ENCODE measurements around the gene ZNF804A.
A peak's percentile ranks its signal among the peaks of the same experiment; 100 is the strongest.

Gene ZNF804A

GRCh38 chr2:184760931-184761330, 162.6 kb downstream of the ZNF804A start:
- no peaks in the 10 kb centered on the region for H3K36me3 ChIP-seq
- H3K27ac ChIP-seq: no peak overlapping the region
- no peaks in the 10 kb centered on the region for H3K4me1 ChIP-seq
- no peaks in the 10 kb centered on the region for H3K9me3 ChIP-seq
- no peak overlapping the region for H3K4me3 ChIP-seq
- no peak for TF ChIP-seq CTCF (IDR thresholded peaks at IDR 0.05)
- DNase-seq: no peak
- no peaks in the 10 kb centered on the region for H3K27me3 ChIP-seq
- intact Hi-C loops (cut with DNase I; ENCODE audit: low total_unique reads): no loop called here

- Histone ChIP-seq H3K9me3 (no peaks in the 10 kb centered on the region), H3K36me3 (no peaks in the 10 kb centered on the region), H3K27ac (no peak overlapping the region), H3K4me3 (peak overlapping the region in 1 of 2 donors; percentile 3), H3K27me3 (no peaks in the 10 kb centered on the region), H3K4me1 (no peaks in the 10 kb centered on the region)
- no peak for DNase-seq
- intact Hi-C loops (cut with DNase I; ENCODE audit: low total_unique reads): no loop called here
- no peak for TF ChIP-seq CTCF (IDR thresholded peaks at IDR 0.05)
Observed at GRCh38 chr2:184765112-184765895, 167.0 kb downstream of the ZNF804A start.

GRCh38 chr2:184767059-184767458, 168.7 kb downstream of the ZNF804A start:
- no peak overlapping the region for H3K27ac ChIP-seq
- H3K4me1 ChIP-seq: no peaks in the 10 kb centered on the region
- intact Hi-C loops (cut with DNase I; ENCODE audit: low total_unique reads): no loop called here
- no peak overlapping the region for H3K4me3 ChIP-seq
- TF ChIP-seq CTCF (IDR thresholded peaks at IDR 0.05): no peak
- H3K9me3 ChIP-seq: no peaks in the 10 kb centered on the region
- H3K36me3 ChIP-seq: no peaks in the 10 kb centered on the region
- no peak for DNase-seq
- H3K27me3 ChIP-seq: no peaks in the 10 kb centered on the region

- Histone ChIP-seq H3K4me3 (no peak overlapping the region), H3K36me3 (no peaks in the 10 kb centered on the region), H3K27me3 (no peaks in the 10 kb centered on the region), H3K9me3 (no peaks in the 10 kb centered on the region), H3K4me1 (no peaks in the 10 kb centered on the region), H3K27ac (no peak overlapping the region)
- TF ChIP-seq CTCF (IDR thresholded peaks at IDR 0.05): no peak
- DNase-seq: no peak
- intact Hi-C loops (cut with DNase I; ENCODE audit: low total_unique reads): no loop called here
Observed at GRCh38 chr2:184769023-184769422, 170.7 kb downstream of the ZNF804A start.

- Histone ChIP-seq H3K9me3 (no peaks in the 10 kb centered on the region), H3K4me1 (no peaks in the 10 kb centered on the region), H3K27me3 (no peaks in the 10 kb centered on the region), H3K27ac (no peak overlapping the region), H3K36me3 (no peaks in the 10 kb centered on the region), H3K4me3 (no peak overlapping the region)
- intact Hi-C loops (cut with DNase I; ENCODE audit: low total_unique reads): no loop called here
- no peak for TF ChIP-seq CTCF (IDR thresholded peaks at IDR 0.05)
- no peak for DNase-seq
Observed at GRCh38 chr2:184769686-184770085, 171.4 kb downstream of the ZNF804A start.

Data from tibial artery (tissue), 4 donors.